GM06990 (cell line): ENCODE measurements around the gene EGFR.
A peak's percentile ranks its signal among the peaks of the same experiment; 100 is the strongest.

ENCODE experiments used
- DNase-seq: peaks from one replicate; pipeline ENCODE4 v3.0.0-alpha.2; 2011; ENCODE audit not compliant: insufficient read length; ENCODE audit errors: extremely low read depth
- H3K27me3 ChIP-seq: replicated peaks from 2 replicates; pipeline ENCODE4 v1.6.0; 2011; ENCODE audit warnings: low read length; ENCODE audit not compliant: control insufficient read depth, insufficient read depth
- H3K36me3 ChIP-seq: 2 replicates; pipeline ENCODE4 v1.5.1; 2011; ENCODE audit warnings: low read length; ENCODE audit not compliant: control insufficient read depth, insufficient read depth
- H3K4me3 ChIP-seq: replicated peaks from 2 replicates; pipeline ENCODE4 v1.5.1; 2011; ENCODE audit warnings: low read depth, mild to moderate bottlenecking, control low read depth, low read length
- TF ChIP-seq, protein P1 (sequence below): IDR thresholded peaks from 2 replicates; pipeline ENCODE4 v1.5.1; 2011; ENCODE audit warnings: low read length, control low read depth, mild to moderate bottlenecking, inconsistent platforms; ENCODE audit not compliant: insufficient read depth, poor library complexity, severe bottlenecking

EGFR gene

DNA sequence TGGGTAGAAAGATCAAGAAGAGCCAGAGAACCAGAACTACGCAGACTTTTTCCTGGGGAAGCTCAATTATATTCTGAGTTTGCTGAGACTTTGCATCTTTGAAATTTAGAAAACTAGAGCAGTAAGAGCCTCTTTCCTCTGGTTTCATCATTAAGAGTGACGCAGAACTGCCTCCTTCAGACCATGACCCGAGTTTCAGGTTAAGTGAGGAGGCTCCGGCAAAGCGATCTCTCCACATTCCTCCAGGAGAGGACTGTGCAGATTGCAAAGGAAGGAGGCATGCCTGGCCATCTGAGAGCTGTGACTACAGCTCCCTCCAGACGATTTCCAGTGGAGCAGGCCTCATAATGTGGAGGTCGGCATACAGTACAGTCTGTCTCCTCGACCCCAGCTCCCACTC is 230.5 kb downstream of the EGFR start:
- H3K36me3 ChIP-seq = no peaks in the 10 kb centered on the region
- no peaks in the 10 kb centered on the region for H3K27me3 ChIP-seq
- TF ChIP-seq, protein P1, sequence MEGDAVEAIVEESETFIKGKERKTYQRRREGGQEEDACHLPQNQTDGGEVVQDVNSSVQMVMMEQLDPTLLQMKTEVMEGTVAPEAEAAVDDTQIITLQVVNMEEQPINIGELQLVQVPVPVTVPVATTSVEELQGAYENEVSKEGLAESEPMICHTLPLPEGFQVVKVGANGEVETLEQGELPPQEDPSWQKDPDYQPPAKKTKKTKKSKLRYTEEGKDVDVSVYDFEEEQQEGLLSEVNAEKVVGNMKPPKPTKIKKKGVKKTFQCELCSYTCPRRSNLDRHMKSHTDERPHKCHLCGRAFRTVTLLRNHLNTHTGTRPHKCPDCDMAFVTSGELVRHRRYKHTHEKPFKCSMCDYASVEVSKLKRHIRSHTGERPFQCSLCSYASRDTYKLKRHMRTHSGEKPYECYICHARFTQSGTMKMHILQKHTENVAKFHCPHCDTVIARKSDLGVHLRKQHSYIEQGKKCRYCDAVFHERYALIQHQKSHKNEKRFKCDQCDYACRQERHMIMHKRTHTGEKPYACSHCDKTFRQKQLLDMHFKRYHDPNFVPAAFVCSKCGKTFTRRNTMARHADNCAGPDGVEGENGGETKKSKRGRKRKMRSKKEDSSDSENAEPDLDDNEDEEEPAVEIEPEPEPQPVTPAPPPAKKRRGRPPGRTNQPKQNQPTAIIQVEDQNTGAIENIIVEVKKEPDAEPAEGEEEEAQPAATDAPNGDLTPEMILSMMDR = no peak
- no peak overlapping the region for H3K4me3 ChIP-seq
- no peak for DNase-seq

DNA sequence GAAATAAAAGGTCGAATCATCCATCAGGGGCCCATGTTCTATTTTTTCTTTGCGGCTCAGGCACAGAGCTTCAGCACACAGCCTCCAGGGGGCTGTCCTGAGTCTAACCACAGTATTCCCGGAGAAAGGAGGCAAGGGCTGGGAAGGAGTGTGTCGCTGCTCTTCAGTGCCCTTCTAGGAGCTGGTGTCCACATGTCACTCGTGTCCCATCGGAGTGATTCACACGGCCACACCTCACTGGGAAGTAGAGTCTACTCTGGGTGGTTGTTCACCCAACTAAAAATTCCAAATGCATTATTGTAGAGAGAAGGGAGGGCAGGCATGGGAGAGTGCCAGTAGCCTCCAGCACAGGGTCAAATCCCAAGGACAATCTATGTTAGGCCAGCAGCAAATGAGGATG is 231.5 kb downstream of the EGFR start:
- no peak for DNase-seq
- Histone ChIP-seq H3K27me3 (no peaks in the 10 kb centered on the region; the same call in 1 of the 2 replicates), H3K4me3 (no peak overlapping the region), H3K36me3 (no peaks in the 10 kb centered on the region)
- TF ChIP-seq, protein P1 = peak; percentile 47

DNA sequence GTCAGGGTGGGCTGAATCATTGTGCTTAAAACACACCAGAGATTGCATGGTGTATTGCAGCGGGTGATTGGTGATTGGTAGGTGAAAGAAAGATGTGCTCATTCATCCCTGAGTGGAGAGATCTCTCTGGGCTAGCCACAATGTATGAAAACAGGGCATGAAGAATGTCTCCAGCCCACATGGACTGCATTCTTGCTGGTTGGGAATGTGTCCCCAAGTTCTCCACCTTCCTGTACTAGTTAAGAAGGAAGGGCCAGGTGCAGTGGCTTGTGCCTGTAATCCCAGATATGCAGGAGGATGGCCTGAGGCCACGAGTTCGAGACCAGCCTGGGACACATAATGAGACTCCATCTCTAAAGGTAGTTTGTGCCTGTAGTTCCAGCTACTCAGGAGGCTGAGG is 232.5 kb downstream of the EGFR start:
- Histone ChIP-seq H3K27me3 (no peaks in the 10 kb centered on the region; the same call in 1 of the 2 replicates), H3K36me3 (no peaks in the 10 kb centered on the region), H3K4me3 (no peak overlapping the region)
- DNase-seq = no peak
- TF ChIP-seq, protein P1 = no peak

DNA sequence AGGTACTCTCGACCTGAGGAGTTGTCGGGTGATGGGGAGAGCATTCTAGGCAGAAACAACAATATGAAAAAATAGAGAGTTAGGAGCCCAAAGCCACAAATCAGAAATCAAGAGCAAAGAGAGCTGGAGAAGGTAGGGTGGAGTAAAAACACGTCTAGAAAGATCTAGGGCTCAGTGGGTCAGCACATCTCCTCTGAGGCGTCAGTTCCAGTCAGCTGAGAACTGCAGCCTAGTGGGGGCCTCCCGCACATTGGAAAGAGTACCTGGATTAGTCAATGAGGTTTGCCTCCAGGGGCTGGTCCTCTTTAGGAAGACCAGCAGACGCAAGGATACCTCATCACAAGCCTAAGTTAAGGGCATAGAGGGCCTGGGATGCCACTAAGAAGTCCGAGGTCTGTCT is 233.1 kb downstream of the EGFR start:
- Histone ChIP-seq H3K36me3 (no peaks in the 10 kb centered on the region), H3K27me3 (no peaks in the 10 kb centered on the region; the same call in 1 of the 2 replicates), H3K4me3 (no peak overlapping the region)
- TF ChIP-seq, protein P1 = no peak
- DNase-seq = no peak

DNA sequence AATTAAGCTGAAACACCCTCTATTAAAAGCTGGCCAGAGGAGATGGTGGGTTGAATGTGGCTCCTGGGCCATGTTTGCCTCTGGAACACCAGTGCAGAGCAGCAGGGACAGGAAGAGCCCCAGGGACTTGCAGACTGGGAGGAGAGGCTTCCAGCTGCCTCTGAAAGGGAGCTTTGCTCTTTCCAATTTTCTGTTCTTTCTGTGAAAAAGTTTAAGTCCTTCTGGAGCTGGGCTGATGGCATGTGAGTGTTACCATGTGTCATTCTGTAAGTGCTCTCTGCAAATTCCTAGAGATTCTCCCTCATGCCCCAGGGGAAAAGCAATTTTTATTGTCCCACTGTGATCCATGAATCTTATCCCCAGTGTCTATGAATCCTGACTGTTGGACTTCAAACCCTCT is 233.6 kb downstream of the EGFR start:
- H3K36me3 ChIP-seq = no peaks in the 10 kb centered on the region
- TF ChIP-seq, protein P1 = no peak
- H3K27me3 ChIP-seq = no peaks in the 10 kb centered on the region; the same call in 1 of the 2 replicates
- DNase-seq = no peak
- no peak overlapping the region for H3K4me3 ChIP-seq

DNA sequence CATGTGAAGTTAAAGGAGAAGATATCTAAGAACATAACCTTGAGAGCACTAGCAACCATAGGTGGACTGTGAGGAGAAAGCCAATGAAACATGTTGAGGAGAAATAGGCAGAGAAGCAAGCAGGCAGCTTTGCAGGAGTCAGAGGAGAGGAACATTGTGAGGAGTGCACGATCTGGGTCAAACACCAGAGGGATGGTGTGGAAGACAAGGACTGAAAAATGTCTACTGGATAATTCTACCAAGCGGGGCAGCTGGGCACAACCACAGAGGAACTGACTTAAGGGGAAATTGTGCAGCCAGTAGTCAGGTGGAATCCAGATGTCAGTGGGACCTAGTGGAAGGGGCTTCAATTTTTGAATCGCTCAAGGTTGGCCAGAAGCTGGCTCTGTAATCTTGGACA is 234.4 kb downstream of the EGFR start:
- H3K27me3 ChIP-seq = no peaks in the 10 kb centered on the region; the same call in 1 of the 2 replicates
- TF ChIP-seq, protein P1 = no peak

More for the DNA sequence above, 234.4 kb downstream of the EGFR start:
- Histone ChIP-seq H3K4me3 (no peak overlapping the region), H3K36me3 (no peaks in the 10 kb centered on the region)
- DNase-seq = no peak
